ENCODE measurements around the gene STXBP5L.
"Not testable (repeated sequence)": the region's sequence is repeated elsewhere in the genome, so short reads cannot be mapped to it uniquely, and the experiment has no call there.

The STXBP5L gene

GRCh38 chr3:121436074-121436473, 528.1 kb downstream of the STXBP5L start:
- DNase-seq: no peak

GRCh38 chr3:121436641-121437040, 528.6 kb downstream of the STXBP5L start:
- DNase-seq: no peak

- no peak for DNase-seq
Observed at GRCh38 chr3:121443456-121443855, 535.5 kb downstream of the STXBP5L start.

GRCh38 chr3:121451752-121452151, 543.7 kb downstream of the STXBP5L start:
- DNase-seq: not testable (repeated sequence)

- DNase-seq: no peak
Observed at GRCh38 chr3:121462565-121462964, 554.6 kb downstream of the STXBP5L start.

GRCh38 chr3:121463745-121464144, 555.7 kb downstream of the STXBP5L start:
- no peak for DNase-seq

GRCh38 chr3:121467085-121467484, 559.1 kb downstream of the STXBP5L start:
- DNase-seq: no peak

GRCh38 chr3:121473001-121473400, 565.0 kb downstream of the STXBP5L start:
- no peak for DNase-seq
